Measurements from ENCODE around the gene AGK. TPM values are rescaled to one million over a fixed set of nuclear protein-coding genes. Genes with fewer than 3 reads are reported as not detected.
A peak's percentile ranks its signal among the peaks of the same experiment; 100 is the strongest.

The AGK gene
- total RNA-seq, 1 experiment from 2014 or later: 38.2 TPM

GRCh38 chr7:141676618-141677017, 125.4 kb downstream of the AGK start:
- DNase-seq (peak; percentile 88), ATAC-seq (peak; percentile 60)
- Histone ChIP-seq H3K4me3 (ENCODE audit: low read length) (no peak overlapping the region), H3K27ac (ENCODE audit: low read length) (peak overlapping the region; percentile 82), H3F3A (ENCODE audit: low read length, unreplicated experiment) (no peaks in the 10 kb centered on the region), H3K9me2 (replicated peaks; ENCODE audit: low read length) (no peaks in the 10 kb centered on the region), H3K36me3 (ENCODE audit: low read depth, low read length) (no peaks in the 10 kb centered on the region; the same call in 1 of the 2 replicates), H3K79me2 (ENCODE audit: low read length) (no peaks in the 10 kb centered on the region), H3K4me2 (ENCODE audit: low read length) (peak overlapping the region; percentile 37), H3K27me3 (ENCODE audit: low read length) (no peaks in the 10 kb centered on the region), H2AFZ (ENCODE audit: low read length) (no peak overlapping the region), H3K9me3 (ENCODE audit: low read length) (no peaks in the 10 kb centered on the region), H3K9ac (ENCODE audit: low read length) (peak overlapping the region; percentile 23; the same call in 1 of the 2 replicates), H3K4me1 (ENCODE audit: insufficient read depth, low read length) (peaks cover 29% of the 10 kb centered on the region), H4K20me1 (ENCODE audit: low read length) (no peaks in the 10 kb centered on the region)
- intact Hi-C loops (cut with micrococcal nuclease): loop anchor here (1.0 kb wide), 1 partner anchor 19 kb away; no protein-coding TSS in a partner anchor
- POLR2A ChIA-PET (ENCODE audit: unreplicated experiment): no interaction called here
- CTCF ChIA-PET: no interaction called here
- TF ChIP-seq EZH2 (IDR thresholded peaks at IDR 0.05; ENCODE audit: low read length, unreplicated experiment): no peak
- no peak for TF ChIP-seq EZH2phosphoT487 (IDR thresholded peaks at IDR 0.05; ENCODE audit: borderline replicate concordance, low read length)
- TF ChIP-seq, protein P1, sequence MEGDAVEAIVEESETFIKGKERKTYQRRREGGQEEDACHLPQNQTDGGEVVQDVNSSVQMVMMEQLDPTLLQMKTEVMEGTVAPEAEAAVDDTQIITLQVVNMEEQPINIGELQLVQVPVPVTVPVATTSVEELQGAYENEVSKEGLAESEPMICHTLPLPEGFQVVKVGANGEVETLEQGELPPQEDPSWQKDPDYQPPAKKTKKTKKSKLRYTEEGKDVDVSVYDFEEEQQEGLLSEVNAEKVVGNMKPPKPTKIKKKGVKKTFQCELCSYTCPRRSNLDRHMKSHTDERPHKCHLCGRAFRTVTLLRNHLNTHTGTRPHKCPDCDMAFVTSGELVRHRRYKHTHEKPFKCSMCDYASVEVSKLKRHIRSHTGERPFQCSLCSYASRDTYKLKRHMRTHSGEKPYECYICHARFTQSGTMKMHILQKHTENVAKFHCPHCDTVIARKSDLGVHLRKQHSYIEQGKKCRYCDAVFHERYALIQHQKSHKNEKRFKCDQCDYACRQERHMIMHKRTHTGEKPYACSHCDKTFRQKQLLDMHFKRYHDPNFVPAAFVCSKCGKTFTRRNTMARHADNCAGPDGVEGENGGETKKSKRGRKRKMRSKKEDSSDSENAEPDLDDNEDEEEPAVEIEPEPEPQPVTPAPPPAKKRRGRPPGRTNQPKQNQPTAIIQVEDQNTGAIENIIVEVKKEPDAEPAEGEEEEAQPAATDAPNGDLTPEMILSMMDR (conservative IDR thresholded peaks at IDR 0.05; ENCODE audit: low read depth, low read length): no peak
- no TSS peak for BruUV-seq (replicated peaks)

DNA sequence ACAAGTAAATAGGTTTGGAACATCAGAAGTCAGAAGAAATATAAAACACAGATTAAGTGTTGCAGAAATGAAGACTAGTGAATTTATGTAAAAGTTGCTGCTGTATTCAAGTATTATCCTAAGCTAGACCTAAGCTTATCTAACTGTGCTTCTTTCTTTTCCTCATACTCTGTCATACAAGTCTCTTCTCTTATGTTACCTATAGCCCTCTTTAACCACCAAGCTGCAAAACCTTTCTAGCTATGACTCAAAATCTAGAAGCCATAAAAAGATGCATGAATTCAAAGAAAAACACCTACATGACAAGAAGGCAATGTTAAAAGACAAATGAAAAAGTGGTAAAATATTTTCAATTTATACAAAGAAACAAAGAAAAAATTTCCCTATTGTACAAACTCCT, 127.8 kb downstream of the AGK start:
- no peaks in the 10 kb centered on the region for H3K9me3 ChIP-seq (ENCODE audit: low read length)
- TF ChIP-seq, protein P1 (conservative IDR thresholded peaks at IDR 0.05; ENCODE audit: low read depth, low read length): no peak
- TF ChIP-seq EZH2 (IDR thresholded peaks at IDR 0.05; ENCODE audit: low read length, unreplicated experiment): no peak
- TF ChIP-seq EZH2phosphoT487 (IDR thresholded peaks at IDR 0.05; ENCODE audit: borderline replicate concordance, low read length): no peak
- H3K36me3 ChIP-seq (ENCODE audit: low read depth, low read length): no peaks in the 10 kb centered on the region; the same call in 1 of the 2 replicates
- peaks cover 27% of the 10 kb centered on the region for H3K4me1 ChIP-seq (ENCODE audit: insufficient read depth, low read length)
- no peaks in the 10 kb centered on the region for H3K9me2 ChIP-seq (replicated peaks; ENCODE audit: low read length)
- H4K20me1 ChIP-seq (ENCODE audit: low read length): no peaks in the 10 kb centered on the region
- DNase-seq (no peak), ATAC-seq (no peak)
- BruUV-seq (replicated peaks): no TSS peak
- H3K27me3 ChIP-seq (ENCODE audit: low read length): no peaks in the 10 kb centered on the region
- H3K4me3 ChIP-seq (ENCODE audit: low read length): no peak overlapping the region
- H2AFZ ChIP-seq (ENCODE audit: low read length): no peak overlapping the region
- H3K79me2 ChIP-seq (ENCODE audit: low read length): no peaks in the 10 kb centered on the region
- ChIA-PET CTCF (no interaction called here), POLR2A (ENCODE audit: unreplicated experiment) (interaction anchor here (0.7 kb wide), 1 partner anchor 50 kb away, joined by 4 read pairs; no protein-coding TSS in a partner anchor)
- no peaks in the 10 kb centered on the region for H3F3A ChIP-seq (ENCODE audit: low read length, unreplicated experiment)
- no peak overlapping the region for H3K9ac ChIP-seq (ENCODE audit: low read length)
- H3K4me2 ChIP-seq (ENCODE audit: low read length): no peak overlapping the region
- intact Hi-C loops (cut with micrococcal nuclease): no loop called here
- no peak overlapping the region for H3K27ac ChIP-seq (ENCODE audit: low read length)

DNA sequence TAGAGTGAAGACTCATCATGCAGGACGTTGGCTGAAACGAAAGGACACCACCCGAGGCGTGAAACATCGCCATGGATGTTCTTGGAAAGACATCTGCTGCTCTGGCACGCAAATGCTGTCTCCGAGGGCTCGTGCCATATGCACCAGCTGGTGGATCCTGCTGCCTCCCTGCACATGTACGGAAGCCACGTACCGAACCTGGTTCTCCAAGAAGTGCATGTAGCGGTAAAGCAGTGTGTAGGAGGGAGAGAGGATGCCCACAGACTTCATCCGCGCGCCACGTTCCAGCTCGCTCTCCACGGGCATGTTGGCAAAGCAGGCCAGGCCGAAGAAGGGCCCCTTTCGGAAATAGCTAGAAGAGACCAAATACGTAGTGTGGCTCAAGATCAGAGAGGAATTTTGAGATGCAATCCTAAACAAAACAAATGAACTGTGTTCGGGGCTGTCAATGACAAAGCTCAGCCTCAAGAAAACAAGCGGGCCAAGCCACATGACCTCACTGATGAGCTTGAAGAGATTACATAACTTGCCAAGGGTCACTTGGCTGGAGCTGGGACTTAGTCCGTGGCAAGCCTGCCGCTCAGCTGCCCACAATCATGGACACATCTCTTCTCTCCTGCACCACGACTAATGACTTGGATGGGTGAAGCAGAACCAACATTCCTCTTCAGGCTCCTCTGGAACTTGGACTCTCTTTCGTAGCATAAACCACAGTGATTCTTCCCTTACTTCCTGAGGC, 134.2 kb downstream of the AGK start:
- DNase-seq: no peak
- CTCF ChIA-PET: no interaction called here

More for the DNA sequence above, 134.2 kb downstream of the AGK start:
- Histone ChIP-seq H3K4me3 (ENCODE audit: low read length) (no peak overlapping the region), H4K20me1 (ENCODE audit: low read length) (no peaks in the 10 kb centered on the region), H3K36me3 (ENCODE audit: low read depth, low read length) (no peaks in the 10 kb centered on the region; the same call in 1 of the 2 replicates), H3K4me1 (ENCODE audit: insufficient read depth, low read length) (no peaks in the 10 kb centered on the region), H3K27me3 (ENCODE audit: low read length) (no peaks in the 10 kb centered on the region), H2AFZ (ENCODE audit: low read length) (no peak overlapping the region), H3F3A (ENCODE audit: low read length, unreplicated experiment) (no peaks in the 10 kb centered on the region), H3K27ac (ENCODE audit: low read length) (no peak overlapping the region), H3K9me3 (ENCODE audit: low read length) (no peaks in the 10 kb centered on the region), H3K4me2 (ENCODE audit: low read length) (no peak overlapping the region), H3K79me2 (ENCODE audit: low read length) (no peaks in the 10 kb centered on the region), H3K9me2 (replicated peaks; ENCODE audit: low read length) (no peaks in the 10 kb centered on the region), H3K9ac (ENCODE audit: low read length) (no peak overlapping the region)
- TF ChIP-seq, protein P1 (conservative IDR thresholded peaks at IDR 0.05; ENCODE audit: low read depth, low read length): no peak
- TF ChIP-seq EZH2phosphoT487 (IDR thresholded peaks at IDR 0.05; ENCODE audit: borderline replicate concordance, low read length): no peak
- TF ChIP-seq EZH2 (IDR thresholded peaks at IDR 0.05; ENCODE audit: low read length, unreplicated experiment): no peak
- POLR2A ChIA-PET (ENCODE audit: unreplicated experiment): no interaction called here
- no peak for ATAC-seq
- intact Hi-C loops (cut with micrococcal nuclease): no loop called here
- no TSS peak for BruUV-seq (replicated peaks)
